GM12891 (cell line): Measurements from ENCODE around the gene SOX14.

ENCODE experiments used
- DNase-seq: peaks from one replicate; pipeline ENCODE4 v3.0.0; 2011; ENCODE audit warnings: low spot score; ENCODE audit not compliant: insufficient read length
- FAIRE-seq: peaks from 2 replicates; lab custom pipeline; 2011; peaks lifted over from hg19 to GRCh38; lab: Jason Lieb, UNC
- PAX5 ChIP-seq: IDR thresholded peaks from 2 replicates; pipeline ENCODE4 v1.6.1; 2011; ENCODE audit warnings: low read length, moderate library complexity, mild to moderate bottlenecking; ENCODE audit not compliant: insufficient read depth, severe bottlenecking
- POLR2A ChIP-seq: IDR thresholded peaks from 2 replicates; pipeline ENCODE4 v1.6.1; 2011; ENCODE audit warnings: low read depth, low read length, control low read depth
- POLR2AphosphoS5 ChIP-seq: IDR thresholded peaks from 2 replicates; pipeline ENCODE4 v1.6.1; 2011; ENCODE audit warnings: low read depth, low read length, control low read depth
- POU2F2 ChIP-seq: IDR thresholded peaks from 2 replicates; pipeline ENCODE4 v1.6.1; 2011; ENCODE audit warnings: low read depth, mild to moderate bottlenecking, control low read depth, low read length, moderate library complexity
- SPI1 ChIP-seq: IDR thresholded peaks from 2 replicates; pipeline ENCODE4 v1.6.1; 2011; ENCODE audit warnings: low read depth, low read length, control low read depth
- TAF1 ChIP-seq: IDR thresholded peaks from 2 replicates; pipeline ENCODE4 v1.6.1; 2011; ENCODE audit warnings: low read depth, low read length, control low read depth

Gene SOX14

DNA sequence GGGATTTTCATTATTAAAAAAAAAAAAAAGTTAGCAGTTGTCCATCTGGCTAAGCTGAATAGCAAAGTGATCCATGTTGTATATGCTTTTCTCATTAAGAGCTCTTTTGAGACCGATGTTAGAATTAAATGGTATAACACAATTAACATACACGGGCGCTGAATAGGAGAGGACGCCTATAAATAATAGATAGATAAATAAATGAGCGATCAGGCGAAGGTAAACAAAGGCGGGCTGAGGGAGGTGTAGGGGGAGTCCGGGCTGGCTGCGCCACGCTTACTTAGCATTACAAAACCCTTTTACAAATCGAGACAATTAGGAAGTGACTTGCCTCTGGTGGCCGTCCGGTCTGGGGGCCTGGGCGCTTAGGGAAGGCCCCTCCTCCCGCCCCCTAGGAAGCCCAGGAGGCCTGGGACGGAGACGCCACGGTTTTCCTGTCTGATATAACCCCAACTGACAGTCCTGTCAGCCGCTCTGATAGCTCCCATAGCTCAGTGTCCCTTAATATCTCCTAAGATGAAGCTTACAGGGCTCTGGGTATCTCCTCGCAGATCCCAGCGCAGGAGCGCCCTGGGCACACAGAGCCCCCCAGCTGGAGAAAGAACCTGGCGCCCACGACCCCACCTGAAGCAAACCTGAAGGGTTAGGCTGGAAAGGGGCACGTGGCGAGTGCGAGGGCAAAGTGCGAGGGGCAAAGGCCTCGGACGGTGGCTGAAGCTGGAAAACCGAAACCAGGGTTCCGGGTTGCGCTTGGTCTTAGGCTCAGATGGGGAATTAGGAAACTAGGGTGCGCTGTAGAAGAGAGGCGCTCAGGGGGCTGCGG is 3.6 kb downstream of the SOX14 start:
- no peak for DNase-seq
- FAIRE-seq: no peak
- TF ChIP-seq POLR2A (no peak), PAX5 (no peak), POU2F2 (no peak), SPI1 (no peak), POLR2AphosphoS5 (no peak), TAF1 (no peak)

DNA sequence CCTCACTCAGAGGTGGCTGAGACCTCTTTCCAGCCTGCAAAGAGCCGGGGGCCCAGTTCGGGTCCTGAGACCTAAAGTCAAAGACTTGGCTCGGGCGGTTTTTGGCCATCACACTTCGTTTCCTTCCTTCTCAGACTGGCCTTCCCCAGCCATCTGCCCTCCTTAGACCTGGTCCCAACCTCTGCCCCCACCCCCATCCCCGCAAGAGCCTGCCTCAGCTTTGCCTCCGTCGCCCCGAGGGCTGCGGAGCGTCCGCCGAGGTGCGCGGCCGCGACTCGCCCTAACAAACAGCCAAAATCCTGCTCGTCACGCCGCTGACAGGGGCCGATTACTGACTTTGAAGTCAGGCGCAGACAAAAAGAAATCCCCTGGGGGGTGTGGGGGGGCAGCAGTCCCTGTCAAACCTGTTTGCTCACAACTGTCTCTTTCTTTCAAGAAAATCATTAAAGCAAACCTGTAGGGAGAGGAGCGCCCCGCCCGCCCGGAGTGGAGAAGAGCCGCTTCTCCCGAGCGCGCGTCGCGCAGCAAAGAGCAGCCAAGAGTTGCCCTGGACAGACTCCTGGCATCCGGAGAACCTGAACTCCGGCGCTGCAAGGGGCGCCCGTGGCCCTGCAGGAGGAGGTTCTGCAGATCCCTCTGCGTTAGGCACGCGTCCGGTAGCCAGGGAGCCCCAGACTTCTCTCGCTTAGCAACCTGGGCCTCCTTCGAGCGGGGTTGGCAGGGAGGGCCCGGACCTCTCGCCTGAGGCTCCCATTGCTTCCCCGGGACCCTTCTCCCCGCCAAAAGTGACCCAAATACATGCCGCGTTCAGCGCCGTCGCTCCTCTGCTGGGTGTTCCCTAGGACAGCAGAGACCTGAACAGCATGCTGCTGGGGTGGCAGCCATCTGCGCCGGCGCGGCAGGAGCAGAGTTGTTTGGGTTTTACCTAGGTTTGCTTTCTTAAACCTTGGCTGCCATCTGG is 4.5 kb downstream of the SOX14 start:
- no peak for TF ChIP-seq SPI1
- TF ChIP-seq POU2F2: no peak
- no peak for TF ChIP-seq PAX5
- no peak for TF ChIP-seq POLR2A
- TF ChIP-seq POLR2AphosphoS5: no peak
- no peak for TF ChIP-seq TAF1
- DNase-seq (no peak), FAIRE-seq (no peak)

DNA sequence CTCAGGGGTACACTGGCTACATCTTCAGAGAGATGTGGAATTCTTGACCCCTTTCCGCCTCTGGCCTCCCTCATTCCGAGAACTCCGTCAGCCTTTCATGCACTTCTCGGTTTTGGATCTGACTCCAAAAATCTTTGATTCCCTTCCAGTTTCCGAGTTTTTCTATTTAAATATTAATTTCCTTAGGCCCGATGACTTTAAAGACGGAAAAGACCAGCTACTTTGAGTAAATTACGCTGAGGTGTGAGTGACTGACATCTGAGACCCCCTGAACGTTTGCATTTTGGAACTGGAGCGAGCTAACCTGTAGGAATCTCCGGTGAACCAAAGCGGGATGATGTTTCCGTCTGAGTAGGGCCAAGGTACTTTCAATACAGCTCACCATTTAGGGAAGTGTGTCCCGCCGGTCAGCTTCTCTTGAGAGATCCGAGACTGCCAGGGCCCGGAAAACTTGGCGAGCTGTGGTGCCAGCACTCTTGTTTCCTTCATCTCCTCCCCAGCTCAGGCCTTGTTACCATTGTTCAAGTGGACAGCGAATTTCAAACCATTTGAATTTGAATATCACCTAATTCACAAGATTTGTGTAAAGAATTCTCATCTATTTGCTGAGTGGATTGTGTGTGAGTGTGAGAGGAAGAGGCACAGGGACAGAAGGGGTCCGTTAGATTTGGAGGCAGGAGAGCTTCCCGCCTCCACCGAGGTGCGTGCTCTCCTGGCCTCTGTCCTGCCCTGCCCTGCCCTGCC is 5.4 kb downstream of the SOX14 start:
- no peak for DNase-seq
- TF ChIP-seq PAX5 (no peak), POU2F2 (no peak), TAF1 (no peak), POLR2A (no peak), POLR2AphosphoS5 (no peak), SPI1 (no peak)
- no peak for FAIRE-seq

DNA sequence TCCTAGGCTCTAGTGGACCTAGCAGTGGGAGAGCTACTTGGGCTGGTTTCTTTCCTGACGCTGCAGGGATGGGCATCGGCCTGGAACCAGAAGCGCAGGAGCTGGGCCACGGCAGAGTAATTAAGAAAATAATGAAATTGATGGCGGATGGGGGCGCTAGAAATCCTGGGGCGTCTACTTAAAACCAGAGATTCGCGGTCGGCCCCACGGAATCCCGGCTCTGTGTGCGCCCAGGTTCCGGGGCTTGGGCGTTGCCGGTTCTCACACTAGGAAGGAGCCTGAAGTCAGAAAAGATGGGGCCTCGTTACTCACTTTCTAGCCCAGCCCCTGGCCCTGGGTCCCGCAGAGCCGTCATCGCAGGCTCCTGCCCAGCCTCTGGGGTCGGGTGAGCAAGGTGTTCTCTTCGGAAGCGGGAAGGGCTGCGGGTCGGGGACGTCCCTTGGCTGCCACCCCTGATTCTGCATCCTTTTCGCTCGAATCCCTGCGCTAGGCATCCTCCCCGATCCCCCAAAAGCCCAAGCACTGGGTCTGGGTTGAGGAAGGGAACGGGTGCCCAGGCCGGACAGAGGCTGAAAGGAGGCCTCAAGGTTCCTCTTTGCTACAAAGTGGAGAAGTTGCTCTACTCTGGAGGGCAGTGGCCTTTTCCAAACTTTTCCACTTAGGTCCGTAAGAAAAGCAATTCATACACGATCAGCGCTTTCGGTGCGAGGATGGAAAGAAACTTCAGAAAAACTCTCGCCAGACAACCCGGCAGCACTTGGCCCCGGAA is 6.1 kb downstream of the SOX14 start:
- FAIRE-seq: no peak
- TF ChIP-seq SPI1: no peak
- TF ChIP-seq TAF1: no peak
- TF ChIP-seq PAX5: no peak
- TF ChIP-seq POU2F2: no peak
- no peak for TF ChIP-seq POLR2AphosphoS5
- TF ChIP-seq POLR2A: no peak
- DNase-seq: no peak

DNA sequence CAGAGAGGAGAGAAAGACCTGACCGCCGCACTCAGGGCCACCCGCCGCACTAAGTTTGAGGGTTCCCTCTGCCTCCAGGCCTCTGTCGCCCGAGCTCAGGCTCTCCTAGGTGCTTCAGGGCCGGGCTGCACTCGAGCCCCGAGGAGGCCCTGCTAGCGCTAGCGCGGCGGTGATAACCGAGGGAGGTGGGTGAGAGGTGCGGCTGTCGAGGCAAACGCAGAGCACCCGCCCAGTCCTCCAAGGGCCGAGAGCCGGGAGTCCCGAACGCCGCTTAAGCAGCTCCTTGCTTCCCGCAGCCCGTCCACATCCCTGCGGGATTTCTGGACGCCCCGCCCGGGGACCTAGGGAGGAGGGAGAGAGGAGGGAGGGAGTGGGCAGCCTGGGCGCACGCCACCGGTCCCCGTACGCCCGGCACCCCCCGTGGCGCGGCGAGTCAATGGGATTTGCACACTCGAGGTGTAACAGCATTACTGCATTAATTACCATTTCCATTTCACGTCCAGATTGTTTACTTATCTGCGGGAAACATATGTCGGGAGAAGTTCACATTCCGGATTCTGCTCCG is 6.8 kb downstream of the SOX14 start:
- no peak for DNase-seq
- FAIRE-seq: no peak
- TF ChIP-seq POLR2AphosphoS5 (no peak), POLR2A (no peak), PAX5 (no peak), TAF1 (no peak), POU2F2 (no peak), SPI1 (no peak)

DNA sequence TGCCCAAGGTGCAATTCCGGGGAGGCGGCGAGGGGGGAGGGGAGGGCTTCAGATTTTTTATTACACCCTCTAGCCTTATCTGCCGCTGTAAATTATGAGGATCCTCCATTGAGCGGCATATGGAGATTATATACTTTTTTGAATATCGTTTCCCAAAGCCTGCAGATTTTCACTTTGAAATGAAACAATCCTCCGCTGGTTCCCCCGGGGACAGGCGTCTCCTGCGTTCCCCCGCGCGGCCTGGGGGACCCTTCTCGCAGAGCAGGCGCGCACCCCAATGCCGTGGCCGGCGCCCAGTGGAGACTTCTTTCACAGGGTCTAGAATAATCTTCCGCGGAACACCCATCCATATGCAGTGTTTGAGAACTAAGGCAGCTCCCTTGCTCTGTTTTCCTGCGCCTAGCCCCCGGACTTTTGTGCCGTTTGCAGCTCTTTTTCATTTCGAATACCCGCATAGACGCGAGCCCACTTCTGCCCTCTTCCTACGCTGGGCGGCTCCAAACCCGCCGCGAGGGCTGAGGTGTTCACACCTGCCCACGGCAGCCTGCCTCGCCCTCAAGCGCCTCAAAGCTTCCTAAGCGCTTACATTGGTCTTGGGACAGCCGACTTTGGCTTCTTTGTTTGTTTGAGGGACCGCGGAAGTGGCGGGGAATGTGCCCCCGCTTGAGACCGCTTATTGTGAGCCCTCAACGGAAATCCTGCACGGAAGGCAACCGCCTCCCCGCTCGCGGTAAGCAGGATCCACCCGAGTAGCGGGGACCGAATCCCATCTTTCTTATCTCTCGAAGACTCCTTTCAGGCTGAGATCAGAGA is 7.5 kb downstream of the SOX14 start:
- DNase-seq (no peak), FAIRE-seq (no peak)
- TF ChIP-seq POLR2AphosphoS5: no peak
- no peak for TF ChIP-seq SPI1
- TF ChIP-seq PAX5: no peak

DNA sequence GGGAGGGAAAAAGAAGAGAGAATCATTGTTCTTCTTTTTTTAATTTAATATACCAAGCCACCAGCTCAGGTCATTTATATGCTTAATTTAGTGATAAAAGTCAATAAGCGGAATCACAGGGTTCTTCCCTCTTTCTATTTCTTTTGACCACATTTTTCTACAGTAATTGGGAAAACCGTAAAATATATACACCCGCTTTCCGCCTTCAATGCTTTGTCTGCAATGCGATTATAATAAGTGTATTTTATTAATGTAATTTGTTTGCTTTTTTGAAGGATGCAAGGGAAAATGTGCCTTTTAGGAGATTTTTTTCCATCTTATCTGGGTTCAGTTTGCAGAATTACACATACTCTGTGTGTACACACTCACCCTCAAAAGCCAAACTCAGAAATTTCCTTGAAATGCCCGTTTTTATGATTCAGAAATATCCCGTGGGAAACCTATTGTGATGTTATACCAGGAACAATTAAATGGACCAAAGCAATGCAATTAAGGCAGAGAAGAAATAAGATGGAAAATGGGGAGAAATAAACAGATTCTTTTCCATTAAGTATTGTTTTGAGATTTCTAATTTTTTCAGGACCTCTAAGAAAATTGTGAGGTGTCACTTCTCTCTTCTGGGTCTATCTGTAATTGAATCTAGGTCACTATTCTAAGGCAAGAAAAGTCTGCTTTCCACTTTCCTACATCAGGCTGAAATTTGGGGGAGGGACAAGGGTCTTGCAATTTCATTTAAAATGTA is 8.3 kb downstream of the SOX14 start:
- TF ChIP-seq POU2F2 (no peak), POLR2AphosphoS5 (no peak), POLR2A (no peak), SPI1 (no peak), TAF1 (no peak), PAX5 (no peak)
- FAIRE-seq (no peak), DNase-seq (no peak)
